Gastroesophageal sphincter (tissue), 4 donors: ENCODE measurements around the gene COQ9. TPM values are rescaled to one million over a fixed set of nuclear protein-coding genes. Genes with fewer than 3 reads are reported as not detected.

Experiments
- ATAC-seq: fragments of 150-250 bp; one replicate; pipeline ENCODE4 v1.9.1; 2016; ENCODE audit warnings: mild to moderate bottlenecking, moderate library complexity
- H3K27ac ChIP-seq, 4 donors: fragments of 200-600 bp; sonication (generic) in 3 of 4; 1 replicate in 3 of 4; 2 replicates in 1 of 4; pipeline ENCODE4 v1.5.1; 2016 to 2019
- H3K27me3 ChIP-seq: fragments of 200-600 bp; sonication (generic); one replicate; pipeline ENCODE4 v1.5.1; 2019
- H3K36me3 ChIP-seq, 2 donors: fragments of 200-600 bp; sonication (generic); one replicate each; pipeline ENCODE4 v1.5.1; 2019; ENCODE audit warnings: control low read depth in 1 of 2
- H3K4me1 ChIP-seq, 3 donors: fragments of 200-600 bp; sonication (generic); 1 replicate in 2 of 3; 2 replicates in 1 of 3; pipeline ENCODE4 v1.5.1; 2016 to 2019; ENCODE audit warnings: control low read depth in 2 of 3
- H3K4me3 ChIP-seq, 2 donors: fragments of 200-600 bp; sonication (generic); one replicate each; pipeline ENCODE4 v1.5.1; 2019; ENCODE audit warnings: mild to moderate bottlenecking in 1 of 2, moderate library complexity in 1 of 2
- H3K9me3 ChIP-seq, 3 donors: fragments of 200-600 bp; sonication (generic); one replicate each; pipeline ENCODE4 v1.5.1; 2017 to 2019; ENCODE audit warnings: control low read depth in 2 of 3
- CTCF ChIP-seq, 4 experiments: fragments of 200-600 bp in 2 of 4; fragments of 450-650 bp in 2 of 4; sonication (generic) in 1 of 4; IDR thresholded peaks; one replicate each; pipeline ENCODE4 v1.5.1; 2017 to 2019; ENCODE audit warnings: antibody characterized with exemption in 4 of 4, mild to moderate bottlenecking in 2 of 4, moderate library complexity in 2 of 4
- EP300 ChIP-seq: sonication (generic); formaldehyde crosslinking; IDR thresholded peaks from one replicate; pipeline ENCODE4 v1.6.1; 2017; ENCODE audit warnings: antibody characterized with exemption, mild to moderate bottlenecking
- POLR2A ChIP-seq, 2 donors: fragments of 450-650 bp; IDR thresholded peaks; one replicate each; pipeline ENCODE4 v1.6.1; 2017; ENCODE audit warnings: antibody characterized with exemption in 2 of 2, mild to moderate bottlenecking in 2 of 2, moderate library complexity in 1 of 2
- POLR2AphosphoS5 ChIP-seq: sonication (generic); formaldehyde crosslinking; IDR thresholded peaks from one replicate; pipeline ENCODE4 v1.6.1; 2017; ENCODE audit warnings: antibody characterized with exemption
- WGBS, 2 donors: methylation state at CpG; one replicate each; pipeline ENCODE4 v1.1.5; 2018; ENCODE audit warnings: low coverage in 1 of 2; 5-methylcytosine and 5-hydroxymethylcytosine counted together
- total RNA-seq, 4 donors: library from RNA; depleted of rRNA; stranded (reverse); fragments of >200 nt; gene quantifications; one replicate each; pipeline ENCODE4 v1.1.0, GENCODE V29; 2016

The COQ9 gene
- total RNA-seq, 4 donors from 2014 or later: 45.0 to 122 (median 84.9) TPM

GRCh38 chr16:57462978-57463362, 15.7 kb downstream of the COQ9 start:
- TF ChIP-seq EP300: no peak
- TF ChIP-seq CTCF (IDR thresholded peaks at IDR 0.05): no peak
- no peak for TF ChIP-seq POLR2A (IDR thresholded peaks at IDR 0.05)
- TF ChIP-seq POLR2AphosphoS5: no peak
- 0% methylated on average over 3 of the region's 16 CpGs; no CpG with 5 or more reads in 1 of the 2 donors for WGBS, 2 donors
- Histone ChIP-seq H3K36me3 (peaks cover 0 to 77% of the 10 kb centered on the region in 2 donors), H3K4me1 (peaks cover 3 to 39% (median 16%) of the 10 kb centered on the region in 3 donors), H3K27ac (peak overlapping the region; percentile 76 to 92 (median 91)), H3K4me3 (peak overlapping the region; percentile 91 to 99), H3K27me3 (no peaks in the 10 kb centered on the region), H3K9me3 (no peaks in the 10 kb centered on the region)
- ATAC-seq: no peak

- H3K9me3 ChIP-seq: no peaks in the 10 kb centered on the region
- H3K27me3 ChIP-seq: no peaks in the 10 kb centered on the region
- WGBS, 2 donors: 67 to 75% methylated on average over 1 of the region's 2 CpGs
- no peak overlapping the region for H3K4me3 ChIP-seq
- ATAC-seq: no peak
- peaks cover 0 to 77% of the 10 kb centered on the region in 2 donors for H3K36me3 ChIP-seq
- peaks cover 3 to 39% (median 16%) of the 10 kb centered on the region in 3 donors for H3K4me1 ChIP-seq
- no peak overlapping the region for H3K27ac ChIP-seq
- TF ChIP-seq EP300 (no peak), CTCF (IDR thresholded peaks at IDR 0.05) (no peak), POLR2A (IDR thresholded peaks at IDR 0.05) (no peak), POLR2AphosphoS5 (no peak)
These were observed 17.2 kb downstream of the COQ9 start for GRCh38 chr16:57464523-57464922.

GRCh38 chr16:57468346-57468745, 21.1 kb downstream of the COQ9 start:
- no peak overlapping the region for H3K27ac ChIP-seq
- TF ChIP-seq POLR2A (IDR thresholded peaks at IDR 0.05) (no peak), EP300 (no peak), POLR2AphosphoS5 (no peak), CTCF (IDR thresholded peaks at IDR 0.05) (no peak)
- H3K36me3 ChIP-seq: peaks cover 0 to 97% of the 10 kb centered on the region in 2 donors
- no peak for ATAC-seq
- H3K27me3 ChIP-seq: no peaks in the 10 kb centered on the region
- no peak overlapping the region for H3K4me3 ChIP-seq
- H3K4me1 ChIP-seq: peaks cover 3 to 44% (median 17%) of the 10 kb centered on the region in 3 donors
- 61 to 75% methylated on average over 1 of the region's 2 CpGs for WGBS, 2 donors
- no peaks in the 10 kb centered on the region for H3K9me3 ChIP-seq

GRCh38 chr16:57469046-57469445, 21.8 kb downstream of the COQ9 start:
- Histone ChIP-seq H3K27me3 (no peaks in the 10 kb centered on the region), H3K4me1 (peaks cover 0 to 37% (median 11%) of the 10 kb centered on the region in 3 donors), H3K27ac (no peak overlapping the region), H3K4me3 (no peak overlapping the region), H3K9me3 (no peaks in the 10 kb centered on the region), H3K36me3 (peaks cover 0 to 100% of the 10 kb centered on the region in 2 donors)
- TF ChIP-seq EP300 (no peak), CTCF (IDR thresholded peaks at IDR 0.05) (no peak), POLR2A (IDR thresholded peaks at IDR 0.05) (no peak), POLR2AphosphoS5 (no peak)
- no peak for ATAC-seq
- WGBS, 2 donors: 78 to 86% methylated on average over 6 to 9 of the region's 11 CpGs

- no peak for ATAC-seq
These were observed 22.7 kb downstream of the COQ9 start for GRCh38 chr16:57469917-57470470.

More at GRCh38 chr16:57469917-57470470, 22.7 kb downstream of the COQ9 start:
- peaks cover 0 to 100% of the 10 kb centered on the region in 2 donors for H3K36me3 ChIP-seq
- H3K4me1 ChIP-seq: peaks cover 0 to 27% (median 6%) of the 10 kb centered on the region in 3 donors
- 42 to 80% methylated on average over 2 to 4 of the region's 9 CpGs for WGBS, 2 donors
- H3K4me3 ChIP-seq: no peak overlapping the region
- no peaks in the 10 kb centered on the region for H3K9me3 ChIP-seq
- H3K27me3 ChIP-seq: no peaks in the 10 kb centered on the region
- TF ChIP-seq EP300 (no peak), CTCF (IDR thresholded peaks at IDR 0.05) (no peak), POLR2A (IDR thresholded peaks at IDR 0.05) (no peak), POLR2AphosphoS5 (no peak)
- H3K27ac ChIP-seq: peak overlapping the region in 2 of 4 donors; percentile 23 to 27
